ENCODE data around the gene CASZ1.

DNA sequence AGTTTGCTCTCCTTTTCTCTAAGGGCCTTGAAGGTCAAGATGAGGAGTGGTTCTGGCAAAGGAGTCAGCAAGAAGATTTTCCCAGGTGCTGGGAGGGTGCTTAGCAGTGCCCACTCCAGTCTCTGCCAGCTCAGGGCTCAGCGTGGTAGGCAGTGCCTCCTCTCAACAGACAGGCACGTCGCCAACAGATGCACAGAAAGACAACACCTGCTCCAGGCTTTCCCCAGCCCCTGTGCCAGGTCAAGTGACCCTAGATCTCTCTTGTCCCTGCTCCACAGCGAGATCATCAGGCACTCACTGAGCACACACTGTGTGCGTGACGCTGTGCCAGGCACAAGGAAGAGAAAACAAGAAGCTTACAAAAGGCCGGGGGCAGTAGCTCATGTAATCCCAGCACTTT lies 86.0 kb downstream of the CASZ1 start:
- TF ChIP-seq POLR2AphosphoS5 (IDR thresholded peaks at IDR 0.05; ENCODE audit: control insufficient read depth, insufficient read depth, low read depth, low read length): no peak
- no peak for TF ChIP-seq KLF16 (IDR thresholded peaks at IDR 0.05)
- TF ChIP-seq CTCF (IDR thresholded peaks at IDR 0.05 in 2 of 3, conservative IDR thresholded peaks at IDR 0.05 in 1 of 3; ENCODE audit: insufficient read depth in 2 of 3, low read depth in 1 of 3, low read length in 3 of 3): no peak
- no peak for TF ChIP-seq RBFOX2 (IDR thresholded peaks at IDR 0.05; ENCODE audit: low read depth, low read length)
- TF ChIP-seq HMG20B (CRISPR knock-in tag; IDR thresholded peaks at IDR 0.05): no peak
- no peak for TF ChIP-seq ESRRB (CRISPR knock-in tag; IDR thresholded peaks at IDR 0.05; ENCODE audit: borderline replicate concordance)
